ENCODE measurements around the gene TMEM143. TPM values are rescaled to one million over a fixed set of nuclear protein-coding genes. Genes with fewer than 3 reads are reported as not detected.
A peak's percentile ranks its signal among the peaks of the same experiment; 100 is the strongest.
"Not testable (repeated sequence)": the region's sequence is repeated elsewhere in the genome, so short reads cannot be mapped to it uniquely, and the experiment has no call there.

TMEM143 gene
- total RNA-seq, 2 donors from 2014 or later, result 20.4 to 43.8 TPM

- H3K27me3 ChIP-seq, result no peaks in the 10 kb centered on the region
- TF ChIP-seq, protein P1, sequence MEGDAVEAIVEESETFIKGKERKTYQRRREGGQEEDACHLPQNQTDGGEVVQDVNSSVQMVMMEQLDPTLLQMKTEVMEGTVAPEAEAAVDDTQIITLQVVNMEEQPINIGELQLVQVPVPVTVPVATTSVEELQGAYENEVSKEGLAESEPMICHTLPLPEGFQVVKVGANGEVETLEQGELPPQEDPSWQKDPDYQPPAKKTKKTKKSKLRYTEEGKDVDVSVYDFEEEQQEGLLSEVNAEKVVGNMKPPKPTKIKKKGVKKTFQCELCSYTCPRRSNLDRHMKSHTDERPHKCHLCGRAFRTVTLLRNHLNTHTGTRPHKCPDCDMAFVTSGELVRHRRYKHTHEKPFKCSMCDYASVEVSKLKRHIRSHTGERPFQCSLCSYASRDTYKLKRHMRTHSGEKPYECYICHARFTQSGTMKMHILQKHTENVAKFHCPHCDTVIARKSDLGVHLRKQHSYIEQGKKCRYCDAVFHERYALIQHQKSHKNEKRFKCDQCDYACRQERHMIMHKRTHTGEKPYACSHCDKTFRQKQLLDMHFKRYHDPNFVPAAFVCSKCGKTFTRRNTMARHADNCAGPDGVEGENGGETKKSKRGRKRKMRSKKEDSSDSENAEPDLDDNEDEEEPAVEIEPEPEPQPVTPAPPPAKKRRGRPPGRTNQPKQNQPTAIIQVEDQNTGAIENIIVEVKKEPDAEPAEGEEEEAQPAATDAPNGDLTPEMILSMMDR (IDR thresholded peaks at IDR 0.05), result no peak
- H3K4me1 ChIP-seq, result peaks cover 0 to 9% of the 10 kb centered on the region in 2 donors
- DNase-seq (ENCODE audit: low spot score), result no peak
- no peak overlapping the region for H3K27ac ChIP-seq
- H3K4me3 ChIP-seq, result no peak overlapping the region
- no peaks in the 10 kb centered on the region for H3K9me3 ChIP-seq
- no peaks in the 10 kb centered on the region for H3K36me3 ChIP-seq
Measured at GRCh38 chr19:48295458-48295857, 68.3 kb downstream of the TMEM143 start.

DNA sequence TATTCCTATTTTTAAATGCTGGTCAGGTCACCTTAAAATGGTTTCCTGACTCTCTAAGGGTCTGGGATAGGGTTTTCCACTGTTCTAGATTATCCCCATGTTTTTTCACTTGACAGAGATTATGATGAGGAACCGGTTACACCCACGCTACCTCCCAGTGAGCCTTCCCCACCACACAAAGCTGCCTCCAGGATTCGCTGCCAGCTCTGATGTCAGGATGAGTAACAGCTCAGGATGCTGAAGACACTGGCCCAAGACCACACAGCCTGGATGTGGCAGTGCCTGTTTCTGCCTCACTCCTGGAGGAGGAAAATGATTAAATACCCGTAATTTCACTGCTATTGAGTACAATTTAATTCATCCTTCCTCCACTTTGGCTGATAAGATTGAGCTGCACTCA, 70.9 kb downstream of the TMEM143 start:
- no peak for DNase-seq (ENCODE audit: low spot score)
- H3K27me3 ChIP-seq, result no peaks in the 10 kb centered on the region

GRCh38 chr19:48291489-48291815, 72.3 kb downstream of the TMEM143 start:
- Histone ChIP-seq H3K4me1 (peaks cover 0 to 12% of the 10 kb centered on the region in 2 donors), H3K4me3 (peak overlapping the region in 1 of 2 donors; percentile 51)
- H3K27ac ChIP-seq; DNase-seq (ENCODE audit: low spot score); H3K9me3 ChIP-seq; H3K27me3 ChIP-seq; H3K36me3 ChIP-seq: not testable (repeated sequence)

More for the DNA sequence above, 70.9 kb downstream of the TMEM143 start:
- H3K27ac ChIP-seq, result no peak overlapping the region
- H3K36me3 ChIP-seq, result no peaks in the 10 kb centered on the region
- peaks cover 0 to 12% of the 10 kb centered on the region in 2 donors for H3K4me1 ChIP-seq
- no peak overlapping the region for H3K4me3 ChIP-seq
- H3K9me3 ChIP-seq, result no peaks in the 10 kb centered on the region
- TF ChIP-seq, protein P1 (IDR thresholded peaks at IDR 0.05), result no peak

DNA sequence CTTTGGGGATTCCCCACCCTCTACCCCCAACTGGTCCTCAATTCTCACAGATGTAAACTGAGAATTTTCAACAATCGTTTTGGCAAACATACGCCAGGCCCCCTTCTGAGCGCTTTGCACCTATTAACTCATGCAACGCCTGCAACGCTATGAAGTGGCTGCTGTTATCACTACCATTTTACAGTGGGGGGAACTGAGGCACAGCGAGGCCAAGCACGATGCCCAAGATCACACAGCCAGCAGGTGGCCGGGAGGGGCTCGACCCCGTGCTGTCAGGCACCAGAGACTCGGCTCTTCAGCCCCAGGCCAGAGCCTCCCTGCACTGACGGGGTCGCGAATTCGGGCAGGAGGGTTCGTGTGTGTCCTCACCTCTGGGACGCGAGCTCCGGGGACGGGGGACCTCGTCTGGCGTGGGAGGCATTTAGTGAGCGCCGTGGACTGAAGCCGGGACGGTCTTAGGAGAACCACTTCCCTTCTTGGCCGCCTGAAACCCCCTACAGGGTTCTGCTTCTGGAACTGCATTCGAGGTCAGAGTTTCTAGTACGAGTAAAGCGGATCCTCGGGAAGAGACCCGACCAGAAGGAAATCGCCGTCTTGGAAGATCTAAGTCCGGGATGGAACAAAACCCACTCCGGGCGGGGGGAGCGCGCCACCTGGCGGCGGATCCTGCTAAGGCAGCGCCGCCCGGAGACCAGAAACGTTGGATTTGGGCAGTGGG, 72.8 kb downstream of the TMEM143 start:
- TF ChIP-seq, protein P1 (IDR thresholded peaks at IDR 0.05), result peak; percentile 96 to 99
- Histone ChIP-seq H3K4me1 (peaks cover 0 to 12% of the 10 kb centered on the region in 2 donors), H3K36me3 (no peaks in the 10 kb centered on the region), H3K27ac (peak overlapping the region in 1 of 2 donors; percentile 58), H3K9me3 (peaks cover 0 to 12% of the 10 kb centered on the region in 2 donors), H3K27me3 (no peaks in the 10 kb centered on the region), H3K4me3 (peak overlapping the region; percentile 24 to 51)
- peak; percentile 90 for DNase-seq (ENCODE audit: low spot score)

DNA sequence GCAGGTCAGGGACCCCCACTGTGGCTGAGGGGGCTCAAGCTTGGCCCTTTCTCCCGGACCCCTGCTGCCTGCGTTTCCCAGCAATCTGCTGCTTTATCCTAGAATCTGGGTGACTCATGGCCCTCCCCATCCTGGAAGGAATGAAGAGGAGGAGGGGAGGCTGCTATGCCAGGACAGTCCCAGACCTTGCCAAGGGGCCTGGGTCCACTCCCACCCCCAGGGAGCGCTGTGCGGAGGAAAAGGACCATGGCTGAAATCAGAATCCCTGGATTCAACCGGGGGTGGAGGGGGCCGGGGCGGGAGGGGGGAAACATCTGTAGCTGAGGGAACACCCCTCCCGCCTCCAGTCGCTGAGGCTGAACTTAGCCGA, 73.4 kb downstream of the TMEM143 start:
- no peak for DNase-seq (ENCODE audit: low spot score)
- Histone ChIP-seq H3K27me3 (no peaks in the 10 kb centered on the region), H3K9me3 (peaks cover 0 to 12% of the 10 kb centered on the region in 2 donors), H3K36me3 (no peaks in the 10 kb centered on the region), H3K4me3 (peak overlapping the region in 1 of 2 donors; percentile 51), H3K27ac (no peak overlapping the region), H3K4me1 (peaks cover 0 to 12% of the 10 kb centered on the region in 2 donors)
- TF ChIP-seq, protein P1 (IDR thresholded peaks at IDR 0.05), result no peak

DNA sequence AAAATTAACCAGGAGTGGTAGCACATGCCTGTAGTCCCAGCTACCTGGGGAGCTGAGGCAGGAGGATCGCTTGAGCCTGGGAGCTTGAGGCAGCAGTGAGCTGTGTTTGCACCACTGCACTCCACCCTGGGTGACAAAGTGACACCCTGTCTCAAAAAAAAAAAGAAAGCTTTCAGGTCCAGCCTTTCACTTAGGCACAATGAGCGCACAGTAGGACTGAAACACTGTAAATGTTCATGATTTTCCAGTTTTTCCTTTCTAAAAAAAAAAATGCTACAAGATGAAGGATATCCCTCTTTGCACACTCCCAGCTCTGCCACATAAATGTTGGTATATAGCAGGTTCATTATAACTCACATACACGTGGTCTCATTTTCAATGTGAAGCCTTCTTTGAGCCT, 76.0 kb downstream of the TMEM143 start:
- peaks cover 0 to 21% of the 10 kb centered on the region in 2 donors for H3K9me3 ChIP-seq

More for the DNA sequence above, 76.0 kb downstream of the TMEM143 start:
- DNase-seq (ENCODE audit: low spot score), result no peak
- TF ChIP-seq, protein P1 (IDR thresholded peaks at IDR 0.05), result no peak
- H3K36me3 ChIP-seq, result no peaks in the 10 kb centered on the region
- H3K4me3 ChIP-seq, result no peak overlapping the region
- peaks cover 0 to 12% of the 10 kb centered on the region in 2 donors for H3K4me1 ChIP-seq
- H3K27me3 ChIP-seq, result no peaks in the 10 kb centered on the region
- H3K27ac ChIP-seq, result no peak overlapping the region

All from right atrium auricular region (tissue), 2 donors.